Common myeloid progenitor, CD34-positive (primary cell): ENCODE data around the gene ADK.
A peak's percentile ranks its signal among the peaks of the same experiment; 100 is the strongest.
"Not testable (repeated sequence)": the region's sequence is repeated elsewhere in the genome, so short reads cannot be mapped to it uniquely, and the experiment has no call there.

Source experiments
- CTCF ChIA-PET: fragments of 350-600 bp; sonication (Branson Sonifier 250); formaldehyde crosslinking; loops from one replicate; lab custom pipeline; 2021; ENCODE audit warnings: antibody characterized with exemption; lab: Charles Lee
- POLR2A ChIA-PET: fragments of 350-600 bp; sonication (Branson Sonifier 250); formaldehyde crosslinking; loops from one replicate; lab custom pipeline; 2021; ENCODE audit warnings: antibody characterized with exemption; lab: Charles Lee
- DNase-seq, 3 donors: peaks; one replicate each; pipeline versions ENCODE4 v3.0.0 to v3.0.0-alpha.2; 2013
- H3K27ac ChIP-seq, 2 experiments: 1 replicate in 1 of 2; 2 replicates in 1 of 2; pipeline ENCODE4 v1.7.0; 2013; ENCODE audit warnings: inconsistent platforms in 2 of 2, low read length in 2 of 2, mild to moderate bottlenecking in 2 of 2, low read depth in 1 of 2, moderate library complexity in 1 of 2; ENCODE audit not compliant: severe bottlenecking in 2 of 2, insufficient read depth in 1 of 2, poor library complexity in 1 of 2
- H3K27me3 ChIP-seq, 5 experiments: replicated peaks in 2 of 5; 1 replicate in 3 of 5; 2 replicates in 2 of 5; pipeline versions ENCODE4 v1.6.1 to v1.7.0; 2013; ENCODE audit warnings: low read length in 4 of 5, mild to moderate bottlenecking in 2 of 5, moderate library complexity in 2 of 5, inconsistent platforms in 1 of 5; ENCODE audit not compliant: insufficient read depth in 5 of 5, control insufficient read depth in 4 of 5
- H3K36me3 ChIP-seq, 4 experiments: 1 replicate in 2 of 4; 2 replicates in 2 of 4; pipeline versions ENCODE4 v1.6.1 to v1.7.0; 2013; ENCODE audit warnings: low read length in 3 of 4, control low read depth in 1 of 4, mild to moderate bottlenecking in 1 of 4; ENCODE audit not compliant: control insufficient read depth in 4 of 4, insufficient read depth in 4 of 4
- H3K4me1 ChIP-seq, 4 experiments: 1 replicate in 3 of 4; 2 replicates in 1 of 4; pipeline versions ENCODE4 v1.6.1 to v1.7.1; 2013; ENCODE audit warnings: low read length in 3 of 4, mild to moderate bottlenecking in 3 of 4, control low read depth in 1 of 4, inconsistent platforms in 1 of 4, moderate library complexity in 1 of 4; ENCODE audit not compliant: control insufficient read depth in 4 of 4, insufficient read depth in 4 of 4; ENCODE audit errors: control extremely low read depth in 1 of 4
- H3K4me3 ChIP-seq, 7 experiments: 1 replicate in 4 of 7; 2 replicates in 3 of 7; pipeline versions ENCODE4 v1.5.1 to v1.7.0; 2013; ENCODE audit warnings: mild to moderate bottlenecking in 7 of 7, low read length in 6 of 7, moderate library complexity in 6 of 7, inconsistent platforms in 2 of 7, low read depth in 2 of 7, control low read depth in 1 of 7; ENCODE audit not compliant: insufficient read depth in 4 of 7, control insufficient read depth in 1 of 7; ENCODE audit errors: extremely low read depth in 1 of 7
- H3K9me3 ChIP-seq, 5 experiments: 1 replicate in 4 of 5; 2 replicates in 1 of 5; pipeline versions ENCODE4 v1.6.1 to v1.7.1; 2013; ENCODE audit warnings: low read length in 4 of 5, mild to moderate bottlenecking in 2 of 5, inconsistent platforms in 1 of 5, low read depth in 1 of 5, moderate library complexity in 1 of 5; ENCODE audit not compliant: control insufficient read depth in 4 of 5, insufficient read depth in 2 of 5; ENCODE audit errors: control extremely low read depth in 1 of 5
- WGBS: methylation state at CpG from one replicate; pipeline ENCODE4 v1.1.5; 2013; ENCODE audit not compliant: insufficient coverage; 5-methylcytosine and 5-hydroxymethylcytosine counted together

The ADK gene

DNA sequence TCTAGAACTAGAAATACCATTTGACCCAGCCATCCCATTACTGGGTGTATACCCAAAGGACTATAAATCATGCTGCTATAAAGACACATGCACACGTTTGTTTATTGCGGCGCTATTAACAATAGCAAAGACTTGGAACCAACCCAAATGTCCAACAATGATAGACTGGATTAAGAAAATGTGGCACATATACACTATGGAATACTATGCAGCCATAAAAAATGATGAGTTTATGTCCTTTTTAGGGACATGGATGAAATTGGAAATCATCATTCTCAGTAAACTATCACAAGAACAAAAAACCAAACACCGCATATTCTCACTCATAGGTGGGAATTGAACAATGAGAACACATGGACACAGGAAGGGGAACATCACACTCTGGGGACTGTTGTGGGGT, 71.4 kb downstream of the ADK start:
- H3K4me1 ChIP-seq, DNase-seq, H3K27ac ChIP-seq, H3K36me3 ChIP-seq, POLR2A ChIA-PET, CTCF ChIA-PET, H3K9me3 ChIP-seq, H3K4me3 ChIP-seq, H3K27me3 ChIP-seq: not testable (repeated sequence)
- WGBS, result no CpG with 5 or more reads among the region's 4 CpGs

DNA sequence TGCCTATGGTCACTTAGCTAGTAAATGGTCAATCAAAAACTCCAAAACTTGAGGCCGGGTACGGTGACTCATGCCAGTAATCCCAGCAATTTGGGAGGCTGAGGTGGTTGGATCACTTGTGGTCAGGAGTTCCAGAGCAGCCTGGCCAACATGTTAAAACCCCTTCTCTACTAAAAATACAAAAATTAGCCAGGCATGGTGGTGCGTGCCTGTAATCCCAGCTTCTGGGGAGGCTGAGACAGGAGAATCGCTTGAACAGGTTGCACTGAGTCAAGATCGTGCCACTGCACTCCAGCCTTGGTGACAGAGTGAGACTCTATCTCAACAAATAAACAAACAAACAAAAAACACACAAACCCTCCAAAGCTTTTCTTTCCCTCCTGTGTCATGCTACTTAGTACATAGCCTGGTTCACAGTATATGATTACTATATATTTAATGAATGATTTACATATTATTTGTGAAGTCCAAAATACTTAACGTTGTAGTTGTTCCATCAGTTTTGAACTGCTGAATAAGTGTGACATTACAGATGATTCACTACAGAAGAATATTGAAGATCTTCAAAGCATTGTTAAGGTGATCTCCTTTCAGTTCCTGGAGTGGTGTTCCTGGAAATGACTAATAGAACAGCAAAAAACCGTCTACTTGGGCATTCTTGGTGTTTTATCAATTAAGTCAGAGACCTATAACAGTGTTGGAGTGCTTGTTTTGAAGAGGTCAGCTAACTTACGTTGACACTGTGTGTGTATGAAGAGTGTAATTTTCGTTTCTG, 72.9 kb downstream of the ADK start:
- no peak for DNase-seq
- 100% methylated on average over 5 of the region's 9 CpGs for WGBS
- peaks cover 0 to 4% (median 0%) of the 10 kb centered on the region in 4 experiments for H3K36me3 ChIP-seq
- POLR2A ChIA-PET, result no interaction called here
- H3K4me3 ChIP-seq, result no peak overlapping the region
- H3K27ac ChIP-seq, result no peak overlapping the region
- no peaks in the 10 kb centered on the region for H3K9me3 ChIP-seq
- peaks cover 0 to 11% (median 6%) of the 10 kb centered on the region in 4 experiments for H3K4me1 ChIP-seq
- CTCF ChIA-PET, result no interaction called here
- no peaks in the 10 kb centered on the region for H3K27me3 ChIP-seq

GRCh38 chr10:74227697-74228424, 76.8 kb downstream of the ADK start:
- DNase-seq, result peak; percentile 64 to 89 (median 85)
- ChIA-PET POLR2A (no interaction called here), CTCF (interaction anchor here (1.1 to 3.9 kb wide), 4 partner anchors 14 to 101 kb away, joined by 3 to 29 read pairs (median 6); partner anchors contain the start of genes ADK and AP3M1)
- Histone ChIP-seq H3K36me3 (peaks cover 0 to 4% (median 0%) of the 10 kb centered on the region in 4 experiments), H3K4me1 (peaks cover 0 to 11% (median 6%) of the 10 kb centered on the region in 4 experiments), H3K4me3 (no peak overlapping the region), H3K9me3 (no peaks in the 10 kb centered on the region), H3K27me3 (no peaks in the 10 kb centered on the region), H3K27ac (peak overlapping the region in 1 of 2 experiments; percentile 43)
- WGBS, result no CpG with 5 or more reads among the region's 3 CpGs

DNA sequence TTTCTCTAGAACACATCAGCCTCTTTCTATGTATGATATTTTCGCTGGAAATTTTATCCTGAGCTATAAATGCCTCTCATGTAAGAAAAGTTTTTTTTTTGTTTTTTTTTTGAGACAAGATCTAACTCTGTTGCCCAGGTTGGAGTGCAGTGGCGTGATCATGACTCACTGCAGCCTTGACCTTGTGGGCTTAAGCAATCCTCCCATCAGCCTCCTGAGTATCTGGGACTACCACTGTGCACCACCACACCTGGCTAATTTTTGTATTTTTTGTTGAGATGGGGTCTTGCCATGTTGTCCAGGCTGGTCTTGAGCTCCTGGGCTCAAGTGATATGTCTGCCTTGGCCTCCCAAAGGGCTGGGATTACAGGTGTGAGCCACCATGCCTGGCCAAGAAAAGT, 80.4 kb downstream of the ADK start:
- H3K4me3 ChIP-seq, result no peak overlapping the region
- DNase-seq, result no peak
- ChIA-PET POLR2A (no interaction called here), CTCF (interaction anchor here (0.6 to 1.6 kb wide), 2 partner anchors 16 to 412 kb away, joined by 3 to 6 read pairs; no protein-coding TSS in a partner anchor)
- H3K4me1 ChIP-seq, result peaks cover 0 to 11% (median 6%) of the 10 kb centered on the region in 4 experiments
- H3K27me3 ChIP-seq, result no peaks in the 10 kb centered on the region
- H3K9me3 ChIP-seq, result no peaks in the 10 kb centered on the region
- H3K36me3 ChIP-seq, result no peaks in the 10 kb centered on the region
- H3K27ac ChIP-seq, result no peak overlapping the region
- WGBS, result no CpG with 5 or more reads among the region's 2 CpGs

DNA sequence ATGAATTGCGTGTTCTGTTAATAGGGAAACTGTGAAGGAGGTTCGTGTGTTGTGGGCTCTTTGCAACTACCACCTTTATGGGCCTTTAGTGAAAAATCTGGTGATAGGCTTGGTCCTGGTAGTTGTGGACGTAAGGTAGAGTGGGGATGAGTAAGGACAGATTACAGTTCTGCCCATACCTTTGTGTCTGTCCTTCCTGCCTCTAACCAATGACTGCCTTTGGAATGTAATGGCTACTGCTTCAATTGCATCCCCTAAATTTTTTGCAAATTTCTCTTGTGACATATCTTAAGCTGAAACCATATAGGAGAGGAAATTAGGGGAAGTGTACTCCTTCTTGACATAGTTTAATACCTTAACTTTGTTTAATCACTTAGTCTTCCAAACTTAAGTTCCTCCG, 82.3 kb downstream of the ADK start:
- Histone ChIP-seq H3K27ac (no peak overlapping the region), H3K36me3 (peaks cover 0 to 6% (median 0%) of the 10 kb centered on the region in 4 experiments), H3K4me1 (peaks cover 0 to 10% (median 5%) of the 10 kb centered on the region in 4 experiments), H3K9me3 (no peaks in the 10 kb centered on the region), H3K4me3 (no peak overlapping the region), H3K27me3 (no peaks in the 10 kb centered on the region)
- POLR2A ChIA-PET, result no interaction called here
- WGBS, result 100% methylated on average over 2 of the region's 4 CpGs
- DNase-seq, result no peak
- CTCF ChIA-PET, result interaction anchor here (1.6 to 3.6 kb wide), 4 partner anchors 84 to 108 kb away, joined by 4 to 36 read pairs (median 12); no protein-coding TSS in a partner anchor

- 100% methylated on average over 1 of the region's 1 CpG for WGBS
- Histone ChIP-seq H3K36me3 (peaks cover 0 to 6% (median 0%) of the 10 kb centered on the region in 4 experiments), H3K4me3 (no peak overlapping the region), H3K4me1 (peaks cover 0 to 20% (median 8%) of the 10 kb centered on the region in 4 experiments), H3K9me3 (no peaks in the 10 kb centered on the region), H3K27me3 (no peaks in the 10 kb centered on the region), H3K27ac (no peak overlapping the region)
- ChIA-PET CTCF (interaction anchor here (0.7 to 3.6 kb wide), 14 partner anchors 10 to 153 kb away, joined by 3 to 36 read pairs (median 6); partner anchors contain the start of genes ADK and AP3M1), POLR2A (no interaction called here)
- DNase-seq, result peak in 2 of 3 donors; percentile 23 to 26
Measured at GRCh38 chr10:74234569-74234968, 83.5 kb downstream of the ADK start.
